Measurements from ENCODE around the gene PPP1R14B.

DNA sequence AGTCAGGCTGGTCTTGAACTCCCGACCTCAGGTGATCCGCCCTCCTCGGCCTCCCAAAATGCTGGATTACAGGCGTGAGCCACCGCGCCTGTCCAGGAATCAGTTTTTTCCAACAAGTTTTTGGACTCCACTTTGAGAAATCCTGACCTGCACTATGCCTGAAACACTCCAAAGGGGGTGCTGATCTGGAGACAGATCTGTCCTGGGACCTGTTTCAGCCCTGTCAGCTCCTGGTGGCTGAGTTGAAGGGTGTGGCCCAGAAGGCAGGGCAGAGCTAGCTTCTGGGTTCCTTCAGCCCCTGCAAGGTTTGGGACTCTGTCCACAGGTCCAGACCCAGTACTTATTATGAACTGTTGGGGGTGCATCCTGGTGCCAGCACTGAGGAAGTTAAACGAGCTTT lies 15.2 kb downstream of the PPP1R14B start:
- TF ChIP-seq, protein P1, sequence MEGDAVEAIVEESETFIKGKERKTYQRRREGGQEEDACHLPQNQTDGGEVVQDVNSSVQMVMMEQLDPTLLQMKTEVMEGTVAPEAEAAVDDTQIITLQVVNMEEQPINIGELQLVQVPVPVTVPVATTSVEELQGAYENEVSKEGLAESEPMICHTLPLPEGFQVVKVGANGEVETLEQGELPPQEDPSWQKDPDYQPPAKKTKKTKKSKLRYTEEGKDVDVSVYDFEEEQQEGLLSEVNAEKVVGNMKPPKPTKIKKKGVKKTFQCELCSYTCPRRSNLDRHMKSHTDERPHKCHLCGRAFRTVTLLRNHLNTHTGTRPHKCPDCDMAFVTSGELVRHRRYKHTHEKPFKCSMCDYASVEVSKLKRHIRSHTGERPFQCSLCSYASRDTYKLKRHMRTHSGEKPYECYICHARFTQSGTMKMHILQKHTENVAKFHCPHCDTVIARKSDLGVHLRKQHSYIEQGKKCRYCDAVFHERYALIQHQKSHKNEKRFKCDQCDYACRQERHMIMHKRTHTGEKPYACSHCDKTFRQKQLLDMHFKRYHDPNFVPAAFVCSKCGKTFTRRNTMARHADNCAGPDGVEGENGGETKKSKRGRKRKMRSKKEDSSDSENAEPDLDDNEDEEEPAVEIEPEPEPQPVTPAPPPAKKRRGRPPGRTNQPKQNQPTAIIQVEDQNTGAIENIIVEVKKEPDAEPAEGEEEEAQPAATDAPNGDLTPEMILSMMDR (IDR thresholded peaks at IDR 0.05 in 4 of 5, conservative IDR thresholded peaks at IDR 0.05 in 1 of 5) = no peak
- TF ChIP-seq POLR2A (IDR thresholded peaks at IDR 0.05) = no peak

Data from gastrocnemius medialis (tissue), 4 donors.